Activated CD4-positive, alpha-beta T cell treated with anti-CD3 and anti-CD28 coated beads, Interleukin-2, amount 50 U/mL, for 48 hours (primary cell): ENCODE measurements around the gene MRPS15.
"Not testable (repeated sequence)": the region's sequence is repeated elsewhere in the genome, so short reads cannot be mapped to it uniquely, and the experiment has no call there.

ENCODE experiments used
- DNase-seq, 2 experiments: peaks; one replicate each; pipeline ENCODE4 v3.0.0-alpha.2; 2020

The MRPS15 gene

DNA sequence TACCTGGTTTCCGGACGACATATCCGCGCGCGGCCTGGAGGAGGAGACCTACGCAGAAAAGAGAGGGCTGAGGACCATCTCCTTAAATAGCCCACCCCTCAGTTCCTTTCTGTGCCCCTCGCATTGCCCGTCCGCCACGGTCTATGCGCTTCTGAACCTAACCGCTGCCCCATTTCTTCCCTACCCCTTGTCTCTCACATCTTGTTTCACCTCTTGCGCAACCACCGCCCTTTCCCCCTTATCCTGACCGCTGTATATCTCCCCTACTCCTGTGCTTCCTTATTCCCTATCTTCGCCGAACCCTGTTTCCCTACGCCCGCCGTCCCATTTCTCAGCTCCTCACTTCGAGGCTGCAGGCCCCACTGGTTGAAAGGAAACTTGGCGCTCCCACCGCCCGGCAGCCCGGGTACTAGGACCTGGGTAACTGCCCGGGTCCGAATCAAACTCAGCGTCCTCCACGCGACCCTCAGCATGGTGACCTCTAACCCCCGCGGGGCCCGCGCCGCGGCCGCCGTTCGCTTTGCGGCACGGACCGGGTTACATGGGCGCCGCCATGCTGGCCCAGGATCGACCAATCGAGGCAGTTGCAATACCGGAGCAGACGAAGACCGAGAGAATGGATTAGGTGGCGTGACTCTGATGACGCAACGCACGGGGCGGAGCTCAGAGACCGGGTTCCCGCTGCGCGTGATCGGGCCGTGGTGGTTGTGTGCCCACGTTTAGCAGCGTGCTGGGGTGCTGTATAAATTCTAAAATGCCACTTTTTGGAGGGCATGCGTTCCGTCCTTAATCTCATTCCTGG is at the start of gene MRPS15:
Gene MRPS15 (minus strand): TSS at position 582 of the 802 bp plus-strand sequence. CDS start 109 bp downstream, at position 473.
- DNase-seq = peak; percentile 97 to 98

GRCh38 chr1:36512842-36513241 is 48.7 kb upstream of the MRPS15 start:
- no peak for DNase-seq

GRCh38 chr1:36511804-36512798 is 47.9 kb upstream of the MRPS15 start:
- no peak for DNase-seq

- not testable (repeated sequence) for DNase-seq
Observed at GRCh38 chr1:36511220-36511619, 47.0 kb upstream of the MRPS15 start.

GRCh38 chr1:36510418-36510817 is 46.2 kb upstream of the MRPS15 start:
- DNase-seq = no peak

- DNase-seq = no peak
Observed at GRCh38 chr1:36508257-36508656, 44.1 kb upstream of the MRPS15 start.

DNA sequence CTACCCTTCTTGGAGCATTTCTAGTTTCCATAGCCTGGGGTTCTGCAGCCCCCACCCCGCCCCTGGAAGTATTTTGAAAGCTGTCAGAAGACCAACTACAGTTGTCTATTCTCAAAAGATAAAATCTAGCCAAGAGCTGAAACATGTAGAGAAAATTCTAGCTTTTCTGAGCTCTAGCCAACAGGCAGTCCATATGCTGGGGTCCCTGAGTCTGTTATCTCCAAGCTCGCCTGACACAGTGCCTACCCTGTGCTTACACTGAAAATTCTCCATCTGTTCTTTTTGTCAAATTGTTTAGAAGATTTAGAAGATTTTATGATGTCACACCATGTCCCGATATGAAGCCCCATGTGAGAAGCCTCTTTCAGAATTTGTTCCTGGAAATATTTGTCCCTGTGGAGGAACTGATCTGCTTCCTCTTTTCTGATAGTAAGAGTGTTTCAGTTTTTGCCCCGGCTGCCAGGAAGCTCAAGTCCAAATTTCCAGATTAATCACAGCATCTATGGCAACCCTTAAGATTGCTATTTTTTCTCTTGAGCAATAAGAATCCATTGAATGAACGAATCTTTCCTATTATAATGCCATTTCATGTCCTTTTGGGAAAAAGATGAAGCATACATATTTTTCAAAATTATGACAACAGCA is 42.2 kb upstream of the MRPS15 start:
- DNase-seq = no peak

DNA sequence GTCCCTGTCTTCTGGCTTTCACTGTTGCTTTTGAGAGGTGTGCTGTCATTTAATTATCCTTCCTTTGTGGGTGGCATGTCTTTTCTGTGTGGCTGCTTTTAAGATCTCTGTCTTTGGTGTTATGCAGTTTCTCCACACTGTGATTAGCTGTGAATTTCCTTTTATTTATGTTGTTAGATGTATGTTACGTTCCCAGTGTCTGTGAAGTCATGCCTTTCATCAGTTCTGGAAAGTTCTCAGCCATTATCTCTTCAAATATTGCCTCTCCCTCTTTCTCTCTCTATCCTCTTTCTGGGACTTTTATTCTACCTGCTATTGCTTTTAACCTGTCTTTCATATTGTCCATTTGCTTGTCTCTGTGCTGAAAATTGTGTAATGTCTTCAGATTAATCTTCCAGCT is 39.5 kb upstream of the MRPS15 start:
- DNase-seq = no peak

GRCh38 chr1:36503159-36503558 is 39.0 kb upstream of the MRPS15 start:
- DNase-seq = no peak

GRCh38 chr1:36502616-36503015 is 38.4 kb upstream of the MRPS15 start:
- no peak for DNase-seq

DNA sequence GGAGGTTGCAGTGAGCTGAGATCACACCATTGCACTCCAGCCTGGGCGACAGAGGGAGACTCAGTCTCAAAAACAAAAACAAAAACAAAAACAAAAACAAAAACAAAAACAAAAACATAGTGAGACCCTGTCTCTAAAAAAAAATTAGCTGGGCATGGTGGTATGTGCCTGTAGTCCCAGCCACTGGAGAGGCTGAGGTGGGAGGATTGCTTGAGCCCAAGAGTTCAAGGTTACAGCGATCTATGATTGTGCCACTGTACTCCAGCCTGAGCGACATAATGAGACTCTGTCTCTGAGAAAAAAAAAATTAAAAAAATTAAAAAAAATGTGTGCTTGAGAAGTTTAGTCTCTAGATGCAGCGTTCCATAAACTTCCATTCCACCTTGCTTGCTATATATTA is 37.7 kb upstream of the MRPS15 start:
- DNase-seq = not testable (repeated sequence)

- DNase-seq = no peak
Observed at GRCh38 chr1:36497207-36497606, 33.0 kb upstream of the MRPS15 start.

GRCh38 chr1:36494971-36495370 is 30.8 kb upstream of the MRPS15 start:
- DNase-seq = no peak

GRCh38 chr1:36493524-36493923 is 29.3 kb upstream of the MRPS15 start:
- no peak for DNase-seq

DNA sequence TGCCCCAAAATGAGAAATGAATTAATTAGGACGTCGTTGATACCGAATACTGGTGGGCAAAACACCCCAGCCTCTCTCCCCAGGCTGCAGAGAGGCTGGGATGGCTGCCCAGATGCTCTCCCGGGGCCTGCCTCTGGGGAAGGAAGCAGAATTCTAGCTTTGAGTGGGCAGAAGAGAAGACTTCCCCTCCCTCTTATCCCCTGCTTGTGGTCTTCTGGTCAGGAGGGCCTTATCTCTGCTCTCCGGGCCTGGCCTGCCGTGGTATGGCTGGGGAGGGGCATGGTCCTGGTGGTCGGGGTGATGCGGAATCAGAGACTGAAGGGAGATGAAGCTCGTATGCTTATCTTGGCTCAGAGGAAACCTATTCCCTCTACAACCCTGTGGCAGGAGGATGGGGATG is 28.3 kb upstream of the MRPS15 start:
- no peak for DNase-seq

- not testable (repeated sequence) for DNase-seq
Observed at GRCh38 chr1:36489258-36490051, 25.3 kb upstream of the MRPS15 start.

DNA sequence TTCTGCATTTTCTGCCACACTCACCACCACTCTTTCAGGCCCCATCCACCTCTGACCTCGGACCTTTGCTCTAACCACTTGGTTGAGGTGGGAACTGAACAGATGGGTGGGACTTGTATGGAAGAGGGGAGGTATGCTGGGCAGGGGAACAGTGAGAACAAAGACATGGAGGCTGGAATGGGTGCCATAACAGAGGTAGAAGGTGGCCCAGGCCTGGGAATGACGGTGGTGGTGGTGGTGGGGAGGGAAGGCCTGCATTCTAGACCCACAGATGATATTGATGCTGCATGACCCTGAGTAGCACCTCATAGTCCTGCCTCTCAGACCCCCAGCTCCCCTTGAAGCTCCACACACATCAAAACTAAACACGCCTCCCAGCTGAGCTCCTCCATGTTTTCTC is 23.7 kb upstream of the MRPS15 start:
- no peak for DNase-seq

- DNase-seq = not testable (repeated sequence)
Observed at GRCh38 chr1:36487336-36487725, 23.1 kb upstream of the MRPS15 start.

GRCh38 chr1:36486439-36487335 is 22.5 kb upstream of the MRPS15 start:
- DNase-seq = no peak

GRCh38 chr1:36486093-36486438 is 21.9 kb upstream of the MRPS15 start:
- DNase-seq = no peak

- no peak for DNase-seq
Observed at GRCh38 chr1:36484099-36484498, 19.9 kb upstream of the MRPS15 start.
